Stimulated activated naive CD8-positive, alpha-beta T cell treated with anti-CD3 and anti-CD28 coated beads, Interleukin-15, Interleukin-2, amounts not matched to agents 100 ng/mL and 50 ng/mL, for 24 hours (primary cell): Measurements from ENCODE around the gene EFCAB6.

Experiments used
- H3K27ac Mint-ChIP-seq: one replicate; pipeline ENCODE4 v1.8.0; 2021; ENCODE audit warnings: mild to moderate bottlenecking, mixed read lengths
- H3K27me3 Mint-ChIP-seq: one replicate; pipeline ENCODE4 v1.8.0; 2021; ENCODE audit warnings: mixed read lengths
- H3K36me3 Mint-ChIP-seq: one replicate; pipeline ENCODE4 v1.8.0; 2021; ENCODE audit warnings: low read depth, mixed read lengths
- H3K4me1 Mint-ChIP-seq: one replicate; pipeline ENCODE4 v1.8.0; 2021; ENCODE audit warnings: low read depth, mixed read lengths
- H3K4me3 Mint-ChIP-seq: one replicate; pipeline ENCODE4 v1.8.0; 2021; ENCODE audit warnings: mild to moderate bottlenecking, mixed read lengths
- H3K9me3 Mint-ChIP-seq: one replicate; pipeline ENCODE4 v1.8.0; 2021; ENCODE audit warnings: mixed read lengths

The EFCAB6 gene

DNA sequence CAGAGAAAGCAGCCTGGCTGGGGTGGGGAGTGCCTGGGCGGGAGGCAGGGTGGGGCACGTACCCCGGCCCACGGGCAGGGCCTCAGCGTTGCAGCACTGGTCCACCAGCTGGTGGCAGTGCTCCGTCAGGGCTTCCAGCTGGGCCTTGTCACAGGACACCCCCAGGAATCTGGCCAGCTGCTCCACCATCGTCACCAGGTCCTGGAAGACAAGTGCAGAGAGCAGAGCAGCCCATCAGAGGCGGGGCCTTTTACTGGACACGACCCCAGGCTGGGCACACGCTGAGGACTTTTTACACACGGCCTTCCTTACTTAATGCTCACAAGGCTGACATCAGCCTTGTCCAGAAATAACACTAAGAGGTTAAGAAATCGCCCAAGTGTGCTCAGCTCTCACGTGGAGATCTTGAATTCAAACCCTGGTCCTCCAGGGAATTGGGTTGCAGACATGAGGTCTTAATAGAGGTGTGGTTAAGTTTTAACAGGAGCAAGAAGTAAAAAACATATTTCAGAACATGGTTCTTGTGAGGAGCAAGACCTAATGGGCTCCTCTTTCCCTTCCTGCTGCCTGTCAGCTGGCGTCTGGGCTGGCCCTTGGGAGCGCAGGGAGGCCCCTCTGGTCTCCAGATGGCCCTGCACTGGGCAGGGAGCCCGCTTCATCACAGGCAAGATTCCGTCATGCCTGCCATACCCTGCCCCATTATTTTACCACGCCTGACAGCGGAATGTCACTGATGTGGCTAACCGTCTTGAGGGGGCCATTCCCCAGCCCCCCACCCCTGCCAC is 17.1 kb upstream of the EFCAB6 start:
- Mint-ChIP-seq H3K9me3 (no peaks in the 10 kb centered on the region), H3K4me1 (no peaks in the 10 kb centered on the region), H3K4me3 (no peak overlapping the region), H3K36me3 (no peaks in the 10 kb centered on the region), H3K27me3 (peaks cover 5% of the 10 kb centered on the region), H3K27ac (no peak overlapping the region)

DNA sequence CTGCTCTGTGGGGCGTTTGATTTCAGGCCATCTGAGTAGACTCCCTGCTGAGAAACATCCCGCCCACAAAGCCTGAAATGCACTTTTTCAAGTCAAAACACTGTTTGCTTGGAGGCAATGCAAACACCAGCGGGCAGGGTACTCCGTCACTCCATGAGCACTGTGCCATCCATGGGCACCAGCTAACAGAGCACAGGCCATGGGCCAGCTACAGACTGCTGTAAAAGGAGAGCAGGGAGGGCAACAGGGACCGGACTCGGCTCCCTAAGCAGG is 16.6 kb upstream of the EFCAB6 start:
- peaks cover 5% of the 10 kb centered on the region for H3K27me3 Mint-ChIP-seq
- H3K4me1 Mint-ChIP-seq = no peaks in the 10 kb centered on the region
- no peak overlapping the region for H3K4me3 Mint-ChIP-seq
- H3K27ac Mint-ChIP-seq = no peak overlapping the region
- H3K36me3 Mint-ChIP-seq = no peaks in the 10 kb centered on the region
- no peaks in the 10 kb centered on the region for H3K9me3 Mint-ChIP-seq

DNA sequence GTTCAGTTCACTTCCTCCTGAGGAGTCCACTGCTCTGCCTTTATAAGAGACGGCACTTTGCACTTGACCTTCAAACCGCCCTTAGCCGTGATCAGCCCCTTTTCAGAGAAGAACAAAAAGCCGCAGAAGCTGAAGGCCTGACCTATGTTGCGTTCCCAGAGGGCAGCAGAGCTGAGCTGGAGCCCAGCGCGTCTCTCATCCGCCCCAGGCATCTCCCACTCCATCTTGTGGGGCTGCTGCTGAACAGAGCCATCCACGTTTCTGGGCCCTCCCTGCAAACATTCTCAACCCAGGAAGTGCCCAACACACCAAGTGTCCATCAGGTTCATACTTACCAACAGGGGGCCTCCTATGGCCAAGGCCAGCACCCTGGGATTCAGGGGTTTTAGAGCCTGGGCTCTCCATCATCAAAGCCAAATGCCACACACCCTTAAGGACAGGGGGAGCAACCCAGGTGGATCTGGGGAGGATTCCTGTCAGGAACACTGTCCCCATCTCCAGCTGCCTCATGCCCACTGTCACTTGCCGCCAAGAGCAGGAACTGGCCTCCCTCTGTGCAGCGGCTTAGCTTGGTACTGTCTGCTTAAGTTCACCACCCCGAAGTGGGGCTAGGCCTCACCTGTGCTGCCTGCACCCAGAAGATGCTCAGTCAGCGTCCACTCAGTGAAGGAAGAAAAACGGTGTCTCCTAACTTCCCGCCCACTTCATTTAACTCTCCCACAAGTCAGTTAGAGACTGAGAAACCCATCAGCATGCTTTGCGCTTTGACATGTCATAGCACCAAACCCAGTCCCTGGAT is 16.0 kb upstream of the EFCAB6 start:
- H3K4me3 Mint-ChIP-seq = no peak overlapping the region
- H3K9me3 Mint-ChIP-seq = no peaks in the 10 kb centered on the region
- H3K27me3 Mint-ChIP-seq = peaks cover 5% of the 10 kb centered on the region
- H3K36me3 Mint-ChIP-seq = no peaks in the 10 kb centered on the region
- H3K4me1 Mint-ChIP-seq = no peaks in the 10 kb centered on the region
- H3K27ac Mint-ChIP-seq = no peak overlapping the region

DNA sequence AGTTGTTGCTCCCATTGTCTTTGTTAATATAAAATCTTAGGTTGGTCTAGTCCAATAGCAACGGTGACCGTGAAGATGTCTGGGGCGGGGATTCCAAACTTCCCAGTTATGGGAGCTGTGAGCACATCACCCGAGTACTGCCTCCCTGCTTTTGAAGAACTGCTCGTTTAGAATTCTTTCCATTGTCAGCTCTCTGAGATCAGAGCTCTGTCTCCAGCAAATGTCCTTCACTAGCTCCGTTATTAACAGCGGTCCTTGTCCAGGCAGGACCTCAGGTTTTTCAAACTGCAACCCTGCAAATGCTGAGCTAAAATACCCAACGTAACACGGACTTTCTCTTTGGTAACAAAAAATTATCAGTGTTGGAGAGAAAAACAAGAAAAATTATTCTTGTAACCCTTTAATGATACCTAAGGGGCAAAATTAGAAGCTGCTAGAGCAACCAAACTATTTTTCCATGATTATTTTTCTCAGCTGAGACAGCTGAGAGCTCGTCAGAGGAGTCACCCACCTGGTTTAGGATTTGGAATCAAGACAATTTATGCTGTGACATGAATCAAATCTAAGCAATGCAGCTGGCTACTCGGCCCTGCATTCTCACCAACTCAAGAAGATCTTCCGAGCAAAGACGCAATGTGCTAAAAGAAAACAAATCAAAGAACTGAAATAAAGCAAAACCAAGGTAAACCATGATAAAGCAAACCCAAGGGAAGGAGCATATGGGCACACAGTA is 15.1 kb upstream of the EFCAB6 start:
- H3K36me3 Mint-ChIP-seq = no peaks in the 10 kb centered on the region
- no peaks in the 10 kb centered on the region for H3K4me1 Mint-ChIP-seq
- no peak overlapping the region for H3K27ac Mint-ChIP-seq
- peaks cover 11% of the 10 kb centered on the region for H3K27me3 Mint-ChIP-seq
- no peaks in the 10 kb centered on the region for H3K9me3 Mint-ChIP-seq
- H3K4me3 Mint-ChIP-seq = no peak overlapping the region

DNA sequence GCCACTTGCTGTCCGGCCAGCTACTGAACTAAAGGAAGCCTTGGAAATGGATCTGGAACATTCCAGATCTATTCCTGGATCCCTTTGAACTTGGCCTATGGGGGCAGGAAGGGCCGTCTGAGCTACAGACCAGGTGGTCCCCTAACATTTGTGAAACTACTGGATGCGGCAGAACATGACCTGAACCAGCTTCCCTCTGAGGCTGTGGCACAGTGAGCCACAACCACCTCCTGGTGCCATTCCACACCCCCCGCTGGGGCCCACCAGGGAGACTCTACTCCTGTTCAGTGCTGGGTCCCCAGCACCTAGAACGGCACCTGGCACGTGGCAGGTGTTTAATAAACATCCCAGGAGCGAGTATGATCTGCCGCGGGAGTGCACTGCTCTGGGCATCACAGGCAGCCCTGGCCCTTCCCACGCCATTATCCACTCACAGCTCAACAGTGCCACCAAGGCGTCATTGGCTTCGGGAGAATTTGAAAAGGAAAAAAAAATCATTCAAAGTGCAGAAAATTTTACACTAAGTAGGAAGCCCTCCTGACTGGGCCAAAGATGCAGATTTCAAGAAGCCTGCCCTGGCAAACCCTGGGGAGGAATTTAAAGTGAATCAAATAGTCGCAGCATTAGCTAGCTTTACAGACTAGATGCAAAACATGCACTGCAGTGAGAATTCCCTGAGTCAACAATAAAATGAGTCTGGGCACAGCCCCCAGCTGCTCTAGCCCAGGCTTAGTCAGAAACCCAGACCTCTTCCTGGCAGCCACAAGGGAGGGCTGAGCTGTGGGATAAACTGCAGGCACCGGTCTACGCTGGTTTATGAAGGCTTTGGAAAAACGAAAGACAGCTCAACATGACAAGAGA is 14.3 kb upstream of the EFCAB6 start:
- Mint-ChIP-seq H3K9me3 (no peaks in the 10 kb centered on the region), H3K4me3 (no peak overlapping the region), H3K36me3 (no peaks in the 10 kb centered on the region), H3K27me3 (peaks cover 13% of the 10 kb centered on the region), H3K4me1 (no peaks in the 10 kb centered on the region), H3K27ac (no peak overlapping the region)

DNA sequence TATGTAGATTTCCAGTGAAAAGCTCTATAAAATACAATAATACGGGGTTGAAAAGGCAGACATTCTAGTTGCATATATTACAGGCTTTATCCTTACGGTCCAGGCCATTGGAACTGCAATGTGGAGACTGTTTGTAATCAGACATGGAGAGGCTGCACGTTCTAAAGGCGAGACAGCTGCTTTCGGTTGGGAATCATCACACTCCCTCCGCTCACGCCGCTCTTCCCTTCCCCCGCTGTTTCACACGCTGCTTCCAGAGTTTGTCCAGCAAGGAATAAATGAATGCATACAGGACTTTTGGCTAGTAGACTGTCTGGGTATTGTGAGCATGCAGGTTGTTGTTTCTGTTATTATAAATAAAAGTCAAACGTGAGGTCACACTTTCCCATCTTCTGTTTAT is 13.5 kb upstream of the EFCAB6 start:
- H3K4me1 Mint-ChIP-seq = no peaks in the 10 kb centered on the region
- H3K36me3 Mint-ChIP-seq = no peaks in the 10 kb centered on the region

DNA sequence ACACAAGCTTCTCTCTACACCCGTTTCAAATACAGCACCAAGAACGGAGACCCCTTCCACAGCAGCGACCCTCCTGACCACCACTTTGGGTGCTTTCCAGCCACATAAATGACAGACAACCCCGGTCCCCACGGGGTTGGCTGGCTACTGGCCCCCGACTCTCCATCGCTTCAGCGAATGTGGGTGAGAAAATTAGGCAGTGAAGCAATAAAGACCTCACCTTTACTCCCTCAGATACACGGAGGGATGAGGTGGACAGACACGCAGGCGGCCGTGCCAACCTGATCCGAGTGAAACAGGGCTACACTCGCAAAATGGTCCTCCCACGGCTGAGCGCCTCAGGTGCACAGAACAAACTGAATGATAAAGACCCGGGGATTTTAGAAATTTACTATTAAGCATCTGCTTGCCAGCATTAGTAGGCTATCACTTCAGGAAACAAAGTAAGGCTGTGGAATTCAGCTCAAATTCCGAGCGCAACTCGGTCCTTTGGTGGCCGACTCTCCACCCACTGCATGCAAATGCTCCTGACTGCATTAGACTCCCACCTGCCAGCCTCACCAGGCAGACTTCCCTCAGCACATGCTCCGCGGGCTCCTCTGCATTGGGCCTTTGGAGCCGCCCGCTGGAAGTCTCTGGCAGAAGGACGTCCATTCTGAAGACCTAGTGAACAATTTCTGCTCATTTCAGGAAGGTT is 12.8 kb upstream of the EFCAB6 start:
- Mint-ChIP-seq H3K36me3 (no peaks in the 10 kb centered on the region), H3K27ac (no peak overlapping the region), H3K27me3 (peaks cover 13% of the 10 kb centered on the region), H3K4me3 (no peak overlapping the region), H3K4me1 (no peaks in the 10 kb centered on the region), H3K9me3 (no peaks in the 10 kb centered on the region)

More for the DNA sequence above, 13.5 kb upstream of the EFCAB6 start:
- Mint-ChIP-seq H3K9me3 (no peaks in the 10 kb centered on the region), H3K4me3 (no peak overlapping the region), H3K27me3 (peaks cover 13% of the 10 kb centered on the region), H3K27ac (no peak overlapping the region)

DNA sequence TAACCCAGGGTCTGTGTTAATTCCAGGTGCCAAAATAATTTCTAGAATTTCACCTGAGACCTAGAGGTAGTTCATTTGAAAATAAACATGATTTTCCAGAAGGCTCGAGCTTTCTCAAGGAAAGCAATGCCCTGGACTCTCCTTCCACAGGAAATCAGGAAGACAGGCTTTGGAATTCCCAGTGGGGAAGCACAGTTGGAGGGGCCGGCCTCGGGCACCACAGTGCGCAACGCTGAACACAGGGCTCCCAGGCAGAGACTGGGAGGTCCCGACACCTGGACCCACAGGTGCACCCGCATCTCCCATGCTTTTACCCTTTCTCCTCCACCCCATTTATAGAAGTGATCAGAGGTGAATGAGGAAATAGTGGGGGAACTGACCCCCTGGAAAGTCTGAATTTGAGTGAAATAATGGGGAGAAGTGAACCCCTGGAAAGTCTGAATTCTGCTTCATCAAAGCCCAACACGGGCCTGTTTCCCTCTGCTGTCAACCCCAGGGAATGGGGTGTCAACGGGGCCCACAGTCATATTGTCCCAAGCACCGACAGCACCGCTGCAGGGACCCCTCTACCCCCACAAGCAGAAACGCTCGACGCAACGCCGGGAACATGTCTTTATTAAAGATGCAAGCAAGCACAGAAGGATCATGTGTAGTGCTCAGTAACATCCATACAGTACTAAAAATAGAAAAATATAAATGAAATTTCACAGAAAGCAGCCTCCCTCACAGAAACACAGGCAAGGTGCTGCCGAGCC is 12.0 kb upstream of the EFCAB6 start:
- no peak overlapping the region for H3K27ac Mint-ChIP-seq
- H3K36me3 Mint-ChIP-seq = no peaks in the 10 kb centered on the region
- no peaks in the 10 kb centered on the region for H3K4me1 Mint-ChIP-seq
- H3K27me3 Mint-ChIP-seq = peaks cover 13% of the 10 kb centered on the region
- H3K4me3 Mint-ChIP-seq = no peak overlapping the region
- no peaks in the 10 kb centered on the region for H3K9me3 Mint-ChIP-seq

DNA sequence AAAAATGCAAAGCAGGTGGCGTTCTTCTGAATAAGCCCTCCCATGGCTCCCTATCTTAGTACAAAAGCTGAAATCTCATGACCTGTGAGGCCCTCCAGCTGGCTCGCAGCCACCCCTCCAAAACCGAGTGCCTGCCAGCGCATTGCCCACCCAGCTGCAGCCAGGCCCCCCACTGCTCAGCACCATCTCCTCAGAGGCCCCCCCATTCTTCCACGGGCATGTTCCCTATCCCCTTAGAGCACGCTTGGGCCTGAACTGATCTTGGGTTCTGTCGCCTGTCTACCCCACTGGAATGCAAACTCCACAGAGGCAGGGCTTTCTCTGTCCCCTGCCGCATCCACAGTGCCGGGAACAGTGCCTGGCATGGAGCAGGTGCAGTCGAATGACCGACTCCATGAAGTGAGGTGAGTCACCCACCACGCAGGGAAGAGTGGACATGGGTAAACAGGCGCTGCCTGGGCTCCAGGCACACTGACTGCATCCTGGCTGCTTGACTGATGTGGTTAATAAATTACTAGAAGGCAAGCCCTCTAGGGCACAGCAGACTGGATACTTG is 11.3 kb upstream of the EFCAB6 start:
- no peak overlapping the region for H3K27ac Mint-ChIP-seq
- no peaks in the 10 kb centered on the region for H3K4me1 Mint-ChIP-seq
- H3K9me3 Mint-ChIP-seq = no peaks in the 10 kb centered on the region
- H3K27me3 Mint-ChIP-seq = peaks cover 13% of the 10 kb centered on the region
- no peaks in the 10 kb centered on the region for H3K36me3 Mint-ChIP-seq
- H3K4me3 Mint-ChIP-seq = no peak overlapping the region

DNA sequence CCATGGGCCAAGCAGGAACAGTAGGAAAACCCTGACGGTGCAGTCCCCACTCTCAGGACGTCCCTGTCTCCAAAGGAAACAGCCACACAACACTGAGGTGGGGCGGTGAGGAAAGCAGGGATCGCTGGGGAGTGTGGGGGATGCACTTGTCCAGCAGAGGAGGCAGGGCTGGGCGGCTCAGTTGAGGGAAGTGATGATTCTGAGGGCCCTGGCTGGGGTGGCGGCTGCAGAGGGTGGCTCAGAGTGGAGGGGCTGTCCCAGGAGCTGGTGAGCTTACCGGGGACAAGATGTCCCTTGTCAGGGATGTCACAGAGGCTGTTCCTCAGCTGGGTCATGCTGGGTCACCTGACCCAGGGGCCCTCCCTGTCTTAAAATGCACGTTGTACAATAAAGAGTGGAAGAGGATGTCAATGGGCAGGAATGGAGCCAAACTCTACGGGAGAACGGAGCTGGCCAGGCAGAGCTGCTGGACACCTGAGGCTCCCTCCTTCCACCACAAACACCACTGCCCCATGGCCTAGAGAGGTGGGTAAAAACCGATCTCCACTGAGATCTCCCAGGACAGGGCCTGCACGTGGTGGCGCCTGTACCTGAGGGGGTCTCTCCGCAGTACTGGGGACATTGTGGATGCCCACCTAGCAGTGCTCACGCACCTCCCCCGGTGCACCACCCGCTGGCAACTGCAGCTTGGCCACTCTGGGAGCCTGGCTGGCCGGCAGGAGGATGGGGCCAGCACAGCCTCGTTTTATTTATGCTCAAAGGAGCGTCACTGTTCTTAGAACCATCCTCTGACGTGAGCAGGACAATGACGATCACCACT is 9.7 kb upstream of the EFCAB6 start:
- Mint-ChIP-seq H3K27ac (no peak overlapping the region), H3K4me3 (no peak overlapping the region), H3K27me3 (peaks cover 13% of the 10 kb centered on the region), H3K9me3 (no peaks in the 10 kb centered on the region), H3K4me1 (no peaks in the 10 kb centered on the region), H3K36me3 (no peaks in the 10 kb centered on the region)

DNA sequence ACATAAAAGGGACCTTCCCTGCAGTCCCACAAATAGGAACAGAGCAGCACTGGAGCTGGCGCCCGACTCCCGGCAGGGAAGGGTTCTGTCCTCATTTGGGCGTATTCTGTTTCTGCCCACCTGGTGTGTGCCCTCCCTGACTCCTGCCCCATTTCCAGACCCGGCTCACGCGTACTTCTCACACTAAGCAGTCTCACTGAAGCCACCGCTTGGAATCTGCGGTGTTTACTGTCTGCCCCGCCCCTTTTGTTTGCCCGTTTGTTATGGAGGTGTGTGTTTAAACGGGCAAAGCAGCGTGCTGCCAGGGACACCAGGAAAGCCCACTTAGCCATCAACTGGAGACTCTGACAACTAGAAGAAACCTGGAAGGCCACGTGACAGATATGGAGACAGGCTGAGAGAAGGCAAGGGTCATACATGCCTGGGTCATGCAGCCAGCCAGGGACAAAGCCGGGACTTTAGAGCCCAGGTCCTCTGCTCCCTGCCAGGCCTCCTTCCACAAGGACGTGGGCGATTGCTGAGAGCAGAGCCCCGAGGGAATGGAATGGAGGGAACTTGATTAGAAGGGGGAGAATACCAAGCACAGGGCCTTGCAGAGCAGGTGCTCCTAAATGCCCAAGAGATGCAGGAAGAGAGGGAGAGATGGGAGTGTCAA is 8.7 kb upstream of the EFCAB6 start:
- Mint-ChIP-seq H3K36me3 (no peaks in the 10 kb centered on the region), H3K4me3 (no peak overlapping the region), H3K27me3 (peaks cover 10% of the 10 kb centered on the region), H3K4me1 (no peaks in the 10 kb centered on the region), H3K9me3 (no peaks in the 10 kb centered on the region), H3K27ac (no peak overlapping the region)

DNA sequence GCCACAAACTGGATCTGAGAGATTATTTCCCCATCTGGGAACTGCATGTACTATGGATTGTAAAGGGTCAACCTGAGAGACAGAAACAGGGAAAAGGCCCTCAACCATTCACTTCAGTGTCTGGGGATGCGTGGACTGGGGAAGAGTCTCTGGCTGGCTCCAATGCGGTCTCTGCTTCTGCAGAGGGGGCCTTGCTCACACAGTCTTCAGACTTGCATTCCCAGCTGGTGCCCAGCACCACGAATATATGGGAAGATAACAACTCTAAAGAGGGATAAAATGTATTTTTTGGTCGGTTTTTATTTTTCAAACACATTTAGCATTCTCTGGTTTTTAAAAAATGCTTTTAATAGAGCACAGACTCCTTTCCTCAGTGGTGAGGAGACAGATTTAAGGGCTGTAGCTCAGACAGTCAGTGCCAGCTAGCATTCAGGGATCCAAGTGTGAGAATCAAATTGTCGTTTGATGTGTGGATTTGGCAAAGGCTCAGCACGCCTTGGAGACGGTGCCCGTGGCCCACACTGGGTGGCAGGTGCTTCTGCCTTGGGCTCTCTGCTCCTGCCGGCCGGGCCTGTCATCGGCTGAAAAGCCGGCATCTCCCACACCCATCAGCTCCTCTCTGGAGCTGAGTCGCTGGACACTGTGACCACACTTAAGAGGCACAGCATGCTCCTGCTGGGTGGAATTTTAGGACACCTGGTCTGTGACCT is 8.0 kb upstream of the EFCAB6 start:
- Mint-ChIP-seq H3K27me3 (peaks cover 8% of the 10 kb centered on the region), H3K4me3 (no peak overlapping the region), H3K9me3 (no peaks in the 10 kb centered on the region), H3K36me3 (no peaks in the 10 kb centered on the region), H3K4me1 (no peaks in the 10 kb centered on the region), H3K27ac (no peak overlapping the region)
